ENCODE data around the gene LOXL3. TPM values are rescaled to one million over a fixed set of nuclear protein-coding genes. Genes with fewer than 3 reads are reported as not detected.

The LOXL3 gene
- total and polyA plus RNA-seq, 5 experiments from 2014 or later: 0.06 to 0.22 (median 0.10) TPM; not detected in 1

DNA sequence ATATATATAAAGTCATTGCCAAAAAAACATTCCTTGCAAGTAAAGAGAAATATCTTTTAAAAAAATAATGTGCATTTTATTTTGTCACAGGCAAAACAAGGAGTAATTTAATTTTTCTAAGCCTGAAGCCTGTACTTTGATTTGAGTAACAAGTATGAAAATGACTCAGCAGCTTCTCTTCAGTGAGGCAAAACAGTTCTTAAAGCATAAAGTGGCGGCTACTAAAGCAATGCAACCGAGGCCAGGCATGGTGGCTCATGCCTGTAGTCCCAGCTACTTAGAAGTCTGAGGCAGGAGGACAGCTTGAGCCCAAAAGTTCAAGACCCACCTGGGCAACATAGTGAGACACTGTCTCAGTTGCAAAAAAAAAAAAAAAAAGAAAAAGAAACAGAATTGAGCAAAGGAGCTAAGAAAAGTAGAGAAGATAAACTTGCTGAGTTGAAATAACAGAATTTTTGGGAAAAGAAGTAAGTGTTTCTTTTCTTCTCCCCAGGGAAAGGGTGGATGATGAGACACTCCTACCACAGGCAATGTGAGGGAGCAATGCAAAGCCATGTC lies 30.4 kb upstream of the LOXL3 start:
- Mint-ChIP-seq H3K27ac (peak overlapping the region in 1 of 10 donors; percentile 63), H3K27me3 (peaks cover 8 to 27% (median 11%) of the 10 kb centered on the region in 5 donors), H3K9me3 (no peaks in the 10 kb centered on the region), H3K4me1 (peaks cover 0 to 6% (median 4%) of the 10 kb centered on the region in 4 donors), H3K36me3 (no peaks in the 10 kb centered on the region), H3K4me3 (no peak overlapping the region)
- ATAC-seq (no peak), DNase-seq (no peak)
- POLR2A ChIA-PET: no interaction called here

DNA sequence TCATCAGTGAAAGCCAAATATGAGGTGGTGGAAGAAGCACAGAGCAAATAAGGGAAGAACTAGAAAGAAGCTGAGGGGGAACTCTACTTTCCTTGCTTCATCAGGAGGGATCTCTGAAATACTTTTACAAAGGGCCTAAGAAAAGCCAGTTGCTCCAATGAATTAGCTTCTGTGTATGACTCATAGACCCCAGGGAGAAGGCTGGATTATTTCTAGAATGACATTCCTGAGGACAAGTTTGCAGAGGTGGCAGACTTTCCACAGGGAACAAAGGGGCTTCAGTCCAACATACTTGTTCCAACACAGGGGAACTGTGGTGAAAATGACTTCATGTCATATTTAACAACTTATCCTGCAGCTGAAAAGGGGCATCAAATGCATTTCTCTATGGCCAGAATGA lies 29.8 kb upstream of the LOXL3 start:
- DNase-seq: no peak
- POLR2A ChIA-PET: no interaction called here
- H3K36me3 Mint-ChIP-seq: no peaks in the 10 kb centered on the region
- no peaks in the 10 kb centered on the region for H3K9me3 Mint-ChIP-seq
- H3K4me3 Mint-ChIP-seq: no peak overlapping the region
- peaks cover 0 to 6% (median 4%) of the 10 kb centered on the region in 4 donors for H3K4me1 Mint-ChIP-seq
- H3K27ac Mint-ChIP-seq: no peak overlapping the region
- H3K27me3 Mint-ChIP-seq: peaks cover 5 to 27% (median 10%) of the 10 kb centered on the region in 5 donors
- ATAC-seq: no peak

DNA sequence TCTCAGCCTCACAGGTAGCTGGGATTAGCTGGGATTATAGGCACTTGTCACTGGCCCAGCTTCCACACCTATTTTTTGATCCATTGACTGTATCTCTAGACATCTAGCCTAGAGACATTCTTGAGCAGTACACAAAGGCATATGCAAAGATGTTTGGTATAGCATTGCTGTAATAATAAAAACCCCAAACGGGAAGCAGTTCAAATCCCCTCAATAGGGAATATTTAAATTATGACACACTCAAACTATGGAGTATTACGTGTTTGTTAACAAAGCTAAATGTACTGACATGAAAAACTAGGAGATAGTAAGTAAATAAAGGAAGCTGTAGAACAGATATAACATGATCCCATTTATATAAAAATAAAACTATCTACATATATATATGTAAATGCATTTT lies 28.4 kb upstream of the LOXL3 start:
- H3K4me3 Mint-ChIP-seq: no peak overlapping the region
- H3K4me1 Mint-ChIP-seq: peaks cover 0 to 9% (median 5%) of the 10 kb centered on the region in 4 donors
- no peaks in the 10 kb centered on the region for H3K36me3 Mint-ChIP-seq
- peaks cover 4 to 27% (median 10%) of the 10 kb centered on the region in 5 donors for H3K27me3 Mint-ChIP-seq
- no peak for DNase-seq
- no peak overlapping the region for H3K27ac Mint-ChIP-seq
- H3K9me3 Mint-ChIP-seq: no peaks in the 10 kb centered on the region
- POLR2A ChIA-PET: no interaction called here
- no peak for ATAC-seq

DNA sequence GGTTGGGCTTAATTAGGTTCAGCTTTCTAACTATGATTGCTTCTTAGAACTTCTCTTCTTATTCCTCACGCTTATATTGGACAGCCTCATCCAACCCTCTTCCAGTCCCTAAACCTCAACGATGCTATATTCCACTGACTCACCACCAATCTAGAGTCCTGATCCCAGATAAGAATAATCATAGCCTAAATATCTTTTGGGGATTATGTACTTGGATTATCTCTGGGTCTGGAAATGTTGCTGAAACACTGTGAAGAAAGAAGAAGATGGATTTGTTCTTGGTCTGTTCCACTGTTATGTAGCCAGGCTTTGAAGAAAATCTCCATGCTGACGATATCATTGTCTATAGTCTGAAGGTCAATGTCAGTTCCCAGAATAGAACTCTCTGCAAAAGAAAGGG lies 27.7 kb upstream of the LOXL3 start:
- no peak overlapping the region for H3K27ac Mint-ChIP-seq
- POLR2A ChIA-PET: no interaction called here
- no peak for DNase-seq

DNA sequence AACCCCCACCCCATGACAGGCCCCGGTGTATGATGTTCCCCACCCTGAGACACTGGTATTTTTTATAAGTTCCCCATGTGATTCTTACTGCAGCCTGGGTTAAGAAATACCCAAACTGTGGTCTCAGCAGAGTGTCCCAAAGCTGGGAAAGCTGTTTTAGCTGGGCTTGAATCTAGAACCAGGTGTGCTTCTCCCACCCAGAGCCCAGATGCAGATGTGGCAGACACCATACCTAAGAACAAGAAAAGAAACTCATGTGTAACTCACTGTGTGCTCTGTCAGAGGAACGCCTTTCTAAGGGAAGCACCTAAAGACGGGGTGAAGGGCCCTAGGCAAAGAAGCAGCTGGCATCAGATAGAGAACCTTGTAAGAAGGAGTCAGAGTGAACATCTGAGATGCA lies 24.7 kb upstream of the LOXL3 start:
- DNase-seq (no peak), ATAC-seq (no peak)
- Mint-ChIP-seq H3K4me1 (peaks cover 8 to 30% (median 15%) of the 10 kb centered on the region in 4 donors), H3K9me3 (peaks cover 0 to 10% (median 0%) of the 10 kb centered on the region in 9 donors), H3K36me3 (no peaks in the 10 kb centered on the region), H3K4me3 (no peak overlapping the region), H3K27me3 (peaks cover 4 to 27% (median 14%) of the 10 kb centered on the region in 5 donors), H3K27ac (no peak overlapping the region)
- POLR2A ChIA-PET: no interaction called here

More for the DNA sequence above, 27.7 kb upstream of the LOXL3 start:
- peaks cover 0 to 15% (median 5%) of the 10 kb centered on the region in 4 donors for H3K4me1 Mint-ChIP-seq
- peaks cover 4 to 27% (median 11%) of the 10 kb centered on the region in 5 donors for H3K27me3 Mint-ChIP-seq
- no peaks in the 10 kb centered on the region for H3K36me3 Mint-ChIP-seq
- H3K4me3 Mint-ChIP-seq: no peak overlapping the region
- H3K9me3 Mint-ChIP-seq: no peaks in the 10 kb centered on the region
- no peak for ATAC-seq

DNA sequence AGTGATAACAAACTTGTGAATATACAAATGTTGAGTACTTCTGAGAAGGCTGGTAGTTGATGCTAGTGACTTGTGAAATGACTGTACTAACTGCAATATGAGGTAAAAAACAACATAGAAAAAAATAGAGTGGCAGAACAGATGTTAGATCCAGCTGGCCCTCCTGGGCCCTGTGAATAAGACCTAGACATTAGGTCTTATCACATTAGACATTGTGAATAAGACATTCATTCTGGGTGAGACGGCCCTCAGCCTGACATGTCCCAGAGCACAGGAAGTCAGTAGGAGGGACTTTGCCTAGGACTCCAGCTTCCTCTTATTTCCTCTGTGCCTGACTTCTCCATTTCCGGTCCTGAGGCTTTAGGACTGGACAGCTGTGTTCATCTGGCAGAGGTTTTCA lies 23.7 kb upstream of the LOXL3 start:
- ATAC-seq (no peak), DNase-seq (no peak)
- Mint-ChIP-seq H3K9me3 (peaks cover 0 to 10% (median 0%) of the 10 kb centered on the region in 9 donors), H3K36me3 (no peaks in the 10 kb centered on the region), H3K4me1 (peaks cover 8 to 32% (median 16%) of the 10 kb centered on the region in 4 donors), H3K27me3 (peaks cover 4 to 27% (median 14%) of the 10 kb centered on the region in 5 donors), H3K4me3 (no peak overlapping the region), H3K27ac (no peak overlapping the region)
- POLR2A ChIA-PET: interaction anchor here (0.6 kb wide), 1 partner anchor 92 kb away, joined by 3 read pairs; no protein-coding TSS in a partner anchor

DNA sequence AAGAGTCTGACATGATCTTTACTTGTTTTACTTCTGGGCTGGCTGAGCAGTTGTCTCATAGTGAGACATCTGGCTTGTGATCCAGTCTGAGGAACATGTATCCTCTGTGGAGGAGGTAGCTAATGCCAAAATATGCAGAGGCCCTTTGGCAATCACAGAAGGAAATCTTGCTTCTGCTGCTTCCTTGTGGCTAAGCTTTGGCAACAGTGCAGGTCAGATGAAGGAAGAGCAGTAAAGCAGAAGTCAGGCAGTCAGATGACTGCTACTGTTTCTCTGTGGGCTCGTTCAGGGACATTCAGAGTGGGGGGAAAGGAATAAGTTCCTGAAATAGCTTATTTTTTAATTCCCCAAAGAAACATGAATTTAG lies 23.1 kb upstream of the LOXL3 start:
- H3K27me3 Mint-ChIP-seq: peaks cover 4 to 22% (median 14%) of the 10 kb centered on the region in 5 donors
- no peak for ATAC-seq
- POLR2A ChIA-PET: no interaction called here
- H3K9me3 Mint-ChIP-seq: peaks cover 0 to 10% (median 0%) of the 10 kb centered on the region in 9 donors
- no peaks in the 10 kb centered on the region for H3K36me3 Mint-ChIP-seq
- H3K4me3 Mint-ChIP-seq: no peak overlapping the region
- H3K4me1 Mint-ChIP-seq: peaks cover 8 to 34% (median 16%) of the 10 kb centered on the region in 4 donors
- DNase-seq: no peak
- H3K27ac Mint-ChIP-seq: no peak overlapping the region

DNA sequence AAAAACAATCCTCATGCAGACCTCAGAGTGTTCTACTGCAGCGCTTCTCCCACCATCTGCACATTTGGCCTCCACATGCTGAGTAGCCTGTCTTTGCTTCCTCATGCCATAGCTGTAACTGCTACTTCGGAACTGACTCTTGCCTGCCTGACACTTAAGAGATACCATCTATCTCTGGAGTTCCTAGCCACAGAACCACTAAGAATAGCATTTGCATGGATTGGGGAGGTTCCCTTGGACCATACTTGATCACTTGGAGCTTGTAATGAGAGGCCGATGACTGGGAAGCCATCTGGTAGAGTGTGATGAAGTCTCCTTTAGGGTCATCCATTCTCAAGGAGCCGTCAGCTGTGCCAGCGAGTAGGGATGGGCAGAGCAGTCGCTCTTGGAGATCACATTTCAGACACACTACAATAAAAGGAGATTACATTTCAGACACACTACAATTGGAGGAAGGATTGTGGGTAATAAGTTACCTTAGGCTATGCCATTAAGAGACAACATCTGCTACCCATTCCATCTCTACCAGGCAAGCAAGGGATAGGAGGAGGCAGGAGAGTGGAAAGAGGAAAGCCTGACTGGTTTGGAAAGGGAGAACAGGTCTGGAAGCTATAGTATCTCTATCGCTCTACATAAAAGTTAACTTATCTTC lies 22.6 kb upstream of the LOXL3 start:
- Mint-ChIP-seq H3K27me3 (peaks cover 4 to 17% (median 11%) of the 10 kb centered on the region in 5 donors), H3K4me1 (peaks cover 8 to 34% (median 16%) of the 10 kb centered on the region in 4 donors), H3K4me3 (no peak overlapping the region), H3K9me3 (peaks cover 0 to 10% (median 0%) of the 10 kb centered on the region in 9 donors), H3K27ac (peak overlapping the region in 1 of 10 donors; percentile 46), H3K36me3 (no peaks in the 10 kb centered on the region)
- DNase-seq (no peak), ATAC-seq (no peak)
- POLR2A ChIA-PET: no interaction called here

DNA sequence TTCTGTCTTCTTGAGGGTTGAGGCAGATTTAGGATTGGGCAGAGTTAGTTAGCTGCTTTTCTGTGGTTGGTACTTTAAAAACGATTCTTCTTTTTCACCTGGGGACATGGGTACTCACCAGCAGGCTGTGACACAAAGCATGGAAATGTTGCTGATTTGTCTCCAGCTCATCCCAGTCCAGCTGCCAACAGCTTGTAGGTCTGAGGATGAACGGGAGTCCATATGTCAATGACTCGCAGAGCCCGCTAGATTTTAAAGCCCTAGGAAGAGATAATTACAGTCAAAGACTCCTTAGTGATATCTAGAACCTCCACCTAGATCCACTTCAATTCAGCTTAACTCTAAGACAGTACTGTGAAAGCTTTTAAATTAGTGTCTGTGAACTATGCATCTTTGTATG lies 21.6 kb upstream of the LOXL3 start:
- ATAC-seq: no peak

DNA sequence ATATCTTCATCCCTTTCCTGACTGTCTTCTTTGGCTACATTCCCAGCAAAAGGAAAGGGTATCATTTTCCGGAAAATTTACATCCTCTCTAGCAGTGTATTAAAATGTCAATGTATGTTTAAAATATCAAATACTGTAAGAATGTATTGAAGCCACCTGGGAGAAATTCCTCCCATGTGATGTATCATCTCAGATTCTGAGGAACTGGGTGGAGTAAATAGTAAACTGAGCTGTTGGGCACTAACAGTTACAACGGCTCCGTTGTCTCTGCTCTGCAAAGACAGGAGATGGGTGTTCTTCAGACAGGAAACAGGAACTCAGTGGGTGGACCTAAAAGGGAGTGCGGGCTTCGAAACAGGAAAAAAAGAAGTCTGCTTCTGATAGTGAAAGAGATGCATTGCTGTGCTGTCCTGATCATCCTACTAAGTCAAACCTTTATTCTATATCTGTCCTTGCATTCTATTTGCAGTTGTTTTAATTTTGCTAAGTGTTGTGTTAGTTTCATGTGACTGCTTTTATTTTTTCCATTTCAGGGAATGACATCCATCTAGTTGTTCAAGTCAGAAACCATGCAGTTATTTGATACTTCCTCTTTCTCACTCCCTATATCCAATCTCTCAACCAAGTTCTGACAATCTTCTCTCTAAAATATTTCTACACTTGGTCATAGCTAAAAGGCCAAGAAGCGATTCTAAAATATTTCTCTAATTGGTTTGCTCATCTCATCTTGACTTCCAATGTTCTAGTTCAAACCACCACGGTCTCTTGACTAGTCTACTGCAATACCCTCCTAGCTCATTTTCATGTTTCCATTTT lies 20.2 kb upstream of the LOXL3 start:
- peaks cover 0 to 8% (median 2%) of the 10 kb centered on the region in 5 donors for H3K27me3 Mint-ChIP-seq
- H3K4me1 Mint-ChIP-seq: peaks cover 8 to 34% (median 16%) of the 10 kb centered on the region in 4 donors
- peak; percentile 91 to 93 for ATAC-seq
- peak overlapping the region; percentile 24 to 91 (median 80) for H3K27ac Mint-ChIP-seq
- DNase-seq: peak in 2 of 10 donors; percentile 38 to 40
- peak overlapping the region; percentile 60 to 77 (median 71) for H3K4me3 Mint-ChIP-seq
- no peaks in the 10 kb centered on the region for H3K36me3 Mint-ChIP-seq
- peaks cover 0 to 10% (median 0%) of the 10 kb centered on the region in 9 donors for H3K9me3 Mint-ChIP-seq
- POLR2A ChIA-PET: interaction anchor here (0.8 kb wide), 1 partner anchor 14 kb away, joined by 3 read pairs; no protein-coding TSS in a partner anchor

More for the DNA sequence above, 21.6 kb upstream of the LOXL3 start:
- H3K4me1 Mint-ChIP-seq: peaks cover 8 to 34% (median 16%) of the 10 kb centered on the region in 4 donors
- peak overlapping the region in 1 of 10 donors; percentile 36 for H3K27ac Mint-ChIP-seq
- H3K4me3 Mint-ChIP-seq: no peak overlapping the region
- peaks cover 4 to 9% (median 7%) of the 10 kb centered on the region in 5 donors for H3K27me3 Mint-ChIP-seq
- POLR2A ChIA-PET: no interaction called here
- H3K36me3 Mint-ChIP-seq: no peaks in the 10 kb centered on the region
- H3K9me3 Mint-ChIP-seq: peaks cover 0 to 10% (median 0%) of the 10 kb centered on the region in 9 donors
- DNase-seq: no peak

DNA sequence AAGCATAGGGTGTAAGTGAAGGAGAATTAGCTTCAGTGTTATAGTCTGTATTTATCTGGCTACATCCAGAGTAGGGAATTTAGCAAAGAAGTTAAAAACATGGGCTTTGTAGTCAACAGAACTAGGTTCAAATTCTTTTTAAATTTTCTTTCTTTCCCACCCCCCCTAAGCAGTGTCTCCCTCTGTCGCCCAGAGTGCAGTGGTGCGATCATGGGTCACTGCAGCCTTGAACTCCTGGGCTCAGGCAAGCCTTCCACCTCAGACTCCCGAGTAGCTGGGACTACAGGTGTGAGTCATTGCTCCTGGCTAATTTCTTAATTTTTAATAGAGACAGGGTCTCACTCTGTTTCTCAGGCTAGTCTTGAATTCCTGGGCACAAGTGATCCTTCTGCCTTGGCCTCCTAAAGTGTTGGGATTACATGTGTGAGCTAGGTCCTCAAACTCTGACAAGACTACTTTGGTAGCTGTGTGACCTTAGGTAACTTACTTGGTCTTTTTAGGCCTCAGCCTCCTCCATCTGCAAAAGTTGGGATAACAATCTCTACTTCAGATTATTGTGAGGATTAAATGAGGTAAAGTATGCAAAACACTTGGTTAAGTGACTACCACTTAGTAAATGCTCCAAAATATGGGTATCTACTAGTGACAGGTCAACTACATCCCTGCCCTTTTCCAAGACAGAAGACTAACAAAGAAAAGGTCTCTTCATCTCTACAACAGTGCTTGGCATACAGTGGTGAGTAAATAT lies 18.6 kb upstream of the LOXL3 start:
- POLR2A ChIA-PET: no interaction called here
- H3K27ac Mint-ChIP-seq: no peak overlapping the region

DNA sequence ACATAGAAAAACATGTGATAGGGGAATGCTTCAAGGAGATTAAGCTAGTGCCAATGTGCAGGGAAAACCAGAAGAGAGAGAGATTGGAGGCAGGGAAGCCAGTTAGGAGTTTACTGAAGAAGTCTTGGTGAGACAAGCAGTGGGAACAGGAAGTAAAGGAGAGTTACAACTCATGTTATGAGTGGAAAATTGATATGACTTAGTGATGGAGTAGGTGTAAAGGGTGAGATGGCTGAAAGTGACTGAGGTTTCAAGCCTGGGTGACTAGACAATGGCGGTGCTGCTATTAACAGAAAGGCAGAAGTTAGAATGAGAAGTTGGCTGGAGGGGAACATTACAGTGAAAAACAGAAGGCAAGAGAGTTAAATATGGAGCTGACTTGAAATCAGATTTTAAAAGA lies 17.3 kb upstream of the LOXL3 start:
- Mint-ChIP-seq H3K4me3 (no peak overlapping the region), H3K36me3 (no peaks in the 10 kb centered on the region), H3K27ac (no peak overlapping the region), H3K9me3 (peaks cover 0 to 10% (median 0%) of the 10 kb centered on the region in 9 donors), H3K27me3 (peaks cover 7 to 14% (median 11%) of the 10 kb centered on the region in 5 donors), H3K4me1 (peaks cover 8 to 22% (median 16%) of the 10 kb centered on the region in 4 donors)
- POLR2A ChIA-PET: no interaction called here
- DNase-seq: no peak
- no peak for ATAC-seq

More for the DNA sequence above, 18.6 kb upstream of the LOXL3 start:
- peaks cover 5 to 13% (median 11%) of the 10 kb centered on the region in 5 donors for H3K27me3 Mint-ChIP-seq
- DNase-seq (no peak), ATAC-seq (no peak)
- H3K36me3 Mint-ChIP-seq: no peaks in the 10 kb centered on the region
- H3K4me1 Mint-ChIP-seq: peaks cover 8 to 31% (median 16%) of the 10 kb centered on the region in 4 donors
- H3K9me3 Mint-ChIP-seq: peaks cover 0 to 10% (median 0%) of the 10 kb centered on the region in 9 donors
- no peak overlapping the region for H3K4me3 Mint-ChIP-seq

Data from naive thymus-derived CD8-positive, alpha-beta T cell (primary cell).